K562 (cell line): ENCODE measurements around the gene REG3G. TPM values are rescaled to one million over a fixed set of nuclear protein-coding genes. Genes with fewer than 3 reads are reported as not detected.

ENCODE experiments used
- ATAC-seq: fragments of 200-7000 bp; cut with Tn5 transposase; 3 replicates; pipeline ENCODE4 v1.9.1; 2020; ENCODE audit warnings: moderate library complexity
- BruUV-seq: library from RNA; stranded (reverse); fragments of 400-500 nt; replicated peaks from 2 replicates; lab custom pipeline; 2021; lab: Mats Ljungman, UMichigan
- CTCF ChIA-PET: fragments of 300-600 bp; formaldehyde crosslinking; extraction: SDS; loops from one replicate; lab custom pipeline; 2021; ENCODE audit warnings: low intra/inter-chr PET ratio; lab: Yijun Ruan, JAX
- POLR2A ChIA-PET: fragments of 300-600, 350-650 bp; sonication (Branson Sonifier 250); formaldehyde crosslinking; extraction: SDS; loops from one replicate; lab custom pipeline; 2021; ENCODE audit warnings: antibody characterized with exemption, inconsistent platforms; lab: Yijun Ruan, JAX
- DNase-seq, 4 experiments: peaks; one replicate each; pipeline versions ENCODE4 v3.0.0 to v3.0.0-alpha.2; 2011 to 2018; ENCODE audit warnings: low spot score in 3 of 4, mixed read lengths in 3 of 4; ENCODE audit errors: extremely low read depth in 1 of 4
- FAIRE-seq: peaks from 2 replicates; lab custom pipeline; 2011; peaks lifted over from hg19 to GRCh38; lab: Jason Lieb, UNC
- H2AFZ ChIP-seq: 2 replicates; pipeline ENCODE4 v1.6.0; 2011; ENCODE audit warnings: low read depth, low read length, control low read depth, inconsistent platforms
- H3K27ac ChIP-seq: fragments of 200-600 bp; 3 replicates; pipeline ENCODE4 v1.8.0; 2011; ENCODE audit warnings: low read depth, mild to moderate bottlenecking, control low read depth, inconsistent platforms, low read length, moderate library complexity, mixed read lengths; ENCODE audit errors: extremely low read depth
- H3K27me3 ChIP-seq, 2 experiments: fragments of 300-600 bp in 1 of 2; 2 replicates in 1 of 2; 3 replicates in 1 of 2; pipeline versions ENCODE4 v1.6.0 to v1.8.0; 2011; ENCODE audit warnings: inconsistent platforms in 2 of 2, low read length in 2 of 2, mild to moderate bottlenecking in 1 of 2, mixed read lengths in 1 of 2, moderate library complexity in 1 of 2; ENCODE audit not compliant: control insufficient read depth in 2 of 2, insufficient read depth in 2 of 2
- H3K36me3 ChIP-seq: fragments of 300-600 bp; 3 replicates; pipeline ENCODE4 v1.8.0; 2011; ENCODE audit warnings: mild to moderate bottlenecking, low read length, inconsistent platforms; ENCODE audit not compliant: control insufficient read depth, insufficient read depth
- H3K4me1 ChIP-seq, 2 experiments: fragments of 200-600 bp in 1 of 2; replicated peaks in 1 of 2; 2 replicates in 1 of 2; 3 replicates in 1 of 2; pipeline versions ENCODE4 v1.5.1 to v1.8.0; 2011; ENCODE audit warnings: inconsistent platforms in 2 of 2, low read length in 2 of 2, mild to moderate bottlenecking in 1 of 2, mixed read lengths in 1 of 2, moderate library complexity in 1 of 2; ENCODE audit not compliant: control insufficient read depth in 2 of 2, insufficient read depth in 2 of 2
- H3K4me2 ChIP-seq: 2 replicates; pipeline ENCODE4 v1.6.1; 2011; ENCODE audit warnings: low read length, control low read depth, inconsistent platforms, mixed read lengths; ENCODE audit not compliant: insufficient read depth
- H3K4me3 ChIP-seq: fragments of 200-600 bp; sonication (generic), shearing (Covaris generic); 2 replicates; pipeline ENCODE4 v1.5.1; 2016; ENCODE audit warnings: control low read depth, inconsistent platforms
- H3K79me2 ChIP-seq: fragments of 200-600 bp; 3 replicates; pipeline ENCODE4 v1.8.0; 2011; ENCODE audit warnings: low read length, inconsistent platforms; ENCODE audit not compliant: control insufficient read depth, insufficient read depth
- H3K9ac ChIP-seq, 2 experiments: 2 replicates each; pipeline versions ENCODE4 v1.6.0 to v1.6.1; 2011; ENCODE audit warnings: low read depth in 2 of 2, low read length in 2 of 2, control low read depth in 1 of 2, inconsistent platforms in 1 of 2, mild to moderate bottlenecking in 1 of 2, mixed read lengths in 1 of 2; ENCODE audit not compliant: insufficient read depth in 1 of 2
- H3K9me1 ChIP-seq: one replicate; pipeline ENCODE4 v1.6.0; 2011; ENCODE audit warnings: inconsistent platforms, mild to moderate bottlenecking, low read length, moderate library complexity; ENCODE audit not compliant: control insufficient read depth, insufficient read depth
- H3K9me3 ChIP-seq: replicated peaks from 2 replicates; pipeline ENCODE4 v1.5.1; 2011; ENCODE audit warnings: low read depth, low read length, inconsistent platforms; ENCODE audit not compliant: control insufficient read depth, insufficient read depth
- H4K20me1 ChIP-seq: replicated peaks from 2 replicates; pipeline ENCODE4 v1.6.1; 2011; ENCODE audit warnings: low read length, inconsistent platforms, mixed read lengths; ENCODE audit not compliant: control insufficient read depth, insufficient read depth
- BCOR ChIP-seq: fragments of 450-650 bp; IDR thresholded peaks from 2 replicates; pipeline ENCODE4 v1.6.1; 2016
- CREM ChIP-seq: IDR thresholded peaks from 2 replicates; pipeline ENCODE4 v1.6.1; 2014; ENCODE audit warnings: antibody characterized with exemption, low read depth
- GTF2E2 ChIP-seq: fragments of 200-800 bp; sonication (Bioruptor generic); IDR thresholded peaks from 2 replicates; pipeline ENCODE4 v1.6.1; 2016; ENCODE audit warnings: missing genetic modification characterization, missing compliant biosample characterization
- THAP12 ChIP-seq: fragments of 250-450 bp; sonication (Bioruptor Pico); IDR thresholded peaks from 2 replicates; pipeline ENCODE4 v1.9.0; 2021; ENCODE audit warnings: mild to moderate bottlenecking, inconsistent platforms
- ZBTB17 ChIP-seq: fragments of 450-650 bp; formaldehyde crosslinking; IDR thresholded peaks from 2 replicates; pipeline ENCODE4 v1.4.0; 2020; ENCODE audit warnings: mild to moderate bottlenecking
- ZBTB2 ChIP-seq: fragments of 450-650 bp; IDR thresholded peaks from 2 replicates; pipeline ENCODE4 v1.6.1; 2016; ENCODE audit warnings: antibody characterized with exemption
- ZBTB8A ChIP-seq: fragments of 450-650 bp; IDR thresholded peaks from 2 replicates; pipeline ENCODE4 v1.6.1; 2018; ENCODE audit warnings: mild to moderate bottlenecking, moderate library complexity; ENCODE audit not compliant: partially characterized antibody
- ZNF175 ChIP-seq: fragments of 200-800 bp; sonication (Bioruptor generic); IDR thresholded peaks from 2 replicates; pipeline ENCODE4 v1.6.1; 2016; ENCODE audit warnings: low read depth, mild to moderate bottlenecking, missing genetic modification characterization, missing compliant biosample characterization
- ZNF717 ChIP-seq: fragments of 250-450 bp; sonication (Bioruptor Pico); IDR thresholded peaks from 2 replicates; pipeline ENCODE4 v1.5.0; 2021
- WGBS: fragments of 100-300 bp; shearing (Covaris generic); methylation state at CpG from one replicate; pipeline ENCODE4 v1.1.6; 2016; ENCODE audit warnings: low coverage, mixed read lengths; ENCODE audit not compliant: insufficient coverage; ENCODE audit errors: missing lambda C conversion rate; 5-methylcytosine and 5-hydroxymethylcytosine counted together
- in situ Hi-C: fragments of 300-500 bp; cut with MboI; formaldehyde crosslinking; loops from 4 replicates; pipeline ENCODE4 v1.15.0; 2018; ENCODE audit warnings: inconsistent platforms, mixed read lengths
- intact Hi-C: fragments of 100-400 bp; cut with micrococcal nuclease; formaldehyde crosslinking; loops from 2 replicates; pipeline ENCODE4 v1.14.2; 2022
- polyA plus RNA-seq, 8 experiments: library from polyadenylated mRNA; depleted of rRNA in 4 of 8; stranded (reverse) in 5 of 8; unstranded in 3 of 8; fragments of >200 nt; fragmentation: Nextera tagmentation in 2 of 8; fragmentation: Illumina TruSeq in 1 of 8; extraction: Ambion mirVana in 2 of 8; extraction: Trizol in 1 of 8; gene quantifications; 2 replicates each; pipeline versions ENCODE4 v1.2.1 to v1.2.3, GENCODE V29; 2011 to 2014; ENCODE audit warnings: inconsistent platforms in 1 of 8, missing spikeins in 1 of 8
- total RNA-seq, 7 experiments: library from RNA; depleted of rRNA in 6 of 7; stranded (reverse); fragments of >200 nt in 6 of 7; fragmentation: Illumina TruSeq in 2 of 7; extraction: Trizol in 2 of 7; gene quantifications; 2 replicates each; pipeline versions ENCODE4 v1.2.1 to v1.2.3, GENCODE V29; 2011 to 2021; ENCODE audit warnings: low replicate concordance in 1 of 7
- TF ChIP-seq, protein P1 (sequence below): sonication (generic); formaldehyde crosslinking; IDR thresholded peaks from 2 replicates; pipeline ENCODE4 v1.8.0; 2022; ENCODE audit warnings: missing genetic modification reagents, mild to moderate bottlenecking, moderate library complexity, borderline replicate concordance

REG3G gene
- total and polyA plus RNA-seq, 9 of the 15 experiments (the other 6 are each of a cell fraction or from before 2014, with no cell fraction given) = not detected

DNA sequence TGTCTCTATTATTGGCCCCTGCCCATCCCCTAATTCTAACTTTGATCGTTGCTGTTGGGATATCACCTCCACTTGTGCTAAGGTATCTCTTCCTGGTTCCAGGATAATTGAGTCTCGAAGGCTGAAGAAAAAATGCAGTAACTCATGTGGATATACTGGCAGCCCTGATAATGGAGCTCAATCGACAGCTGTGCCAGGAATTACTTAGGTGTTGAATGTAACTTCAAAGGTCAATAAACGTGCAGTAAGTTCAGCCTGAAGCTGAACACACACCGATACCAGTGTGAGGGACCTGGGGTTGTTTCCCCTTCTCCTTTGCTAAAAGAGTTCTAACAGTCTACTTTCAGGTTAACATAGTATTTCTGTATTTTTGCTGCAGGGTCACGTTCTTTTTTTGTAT, 11.9 kb upstream of the REG3G start (continued):
- TF ChIP-seq, protein P1, sequence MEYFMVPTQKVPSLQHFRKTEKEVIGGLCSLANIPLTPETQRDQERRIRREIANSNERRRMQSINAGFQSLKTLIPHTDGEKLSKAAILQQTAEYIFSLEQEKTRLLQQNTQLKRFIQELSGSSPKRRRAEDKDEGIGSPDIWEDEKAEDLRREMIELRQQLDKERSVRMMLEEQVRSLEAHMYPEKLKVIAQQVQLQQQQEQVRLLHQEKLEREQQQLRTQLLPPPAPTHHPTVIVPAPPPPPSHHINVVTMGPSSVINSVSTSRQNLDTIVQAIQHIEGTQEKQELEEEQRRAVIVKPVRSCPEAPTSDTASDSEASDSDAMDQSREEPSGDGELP = no peak
- no peak for TF ChIP-seq ZBTB8A
- TF ChIP-seq ZBTB17 (CRISPR knock-in tag) = no peak
- TF ChIP-seq ZBTB2 = no peak

DNA sequence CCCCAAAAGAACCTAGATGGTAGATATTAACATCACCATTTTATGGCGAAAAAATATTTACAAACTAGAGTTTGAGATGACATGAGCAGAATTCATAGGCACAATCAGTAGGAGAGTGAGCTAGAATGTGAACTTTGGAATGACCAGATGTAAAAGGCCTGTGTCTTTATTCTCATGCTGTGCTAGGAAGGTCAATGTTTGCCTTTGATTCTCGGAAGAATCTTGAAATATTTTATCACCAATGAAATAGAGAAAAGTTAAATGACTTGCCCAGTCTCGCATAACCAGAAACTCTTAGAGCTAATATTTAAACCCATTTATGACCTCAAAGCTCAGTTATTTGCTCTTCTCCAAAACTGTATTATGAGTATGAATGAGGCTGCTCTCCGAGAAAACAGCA, 9.2 kb upstream of the REG3G start:
- H3K27me3 ChIP-seq = no peaks in the 10 kb centered on the region
- no peaks in the 10 kb centered on the region for H3K79me2 ChIP-seq
- no peak overlapping the region for H3K4me3 ChIP-seq
- H3K4me1 ChIP-seq = no peaks in the 10 kb centered on the region
- no peak for FAIRE-seq
- H3K27ac ChIP-seq = no peak overlapping the region
- no peaks in the 10 kb centered on the region for H4K20me1 ChIP-seq
- no peaks in the 10 kb centered on the region for H3K9me1 ChIP-seq
- no peak for DNase-seq
- CTCF ChIA-PET = no interaction called here
- H3K9me3 ChIP-seq = no peaks in the 10 kb centered on the region
- no peak for TF ChIP-seq ZNF717 (CRISPR knock-in tag)
- no peak for TF ChIP-seq CREM
- no peak for TF ChIP-seq BCOR
- TF ChIP-seq ZNF175 (CRISPR knock-in tag) = no peak
- TF ChIP-seq THAP12 = no peak
- TF ChIP-seq ZBTB8A = no peak
- TF ChIP-seq GTF2E2 = no peak
- POLR2A ChIA-PET = no interaction called here
- WGBS = 0% methylated on average over 4 of the region's 4 CpGs
- BruUV-seq = no TSS peak
- ATAC-seq = no peak
- H3K4me2 ChIP-seq = no peak overlapping the region
- H2AFZ ChIP-seq = no peak overlapping the region
- H3K9ac ChIP-seq = no peak overlapping the region
- in situ Hi-C loops = no loop called here
- no peaks in the 10 kb centered on the region for H3K36me3 ChIP-seq
- intact Hi-C loops = no loop called here
